Mucosa of gallbladder (tissue), 1 donor: ENCODE data around the gene FTSJ3. TPM values are rescaled to one million over a fixed set of nuclear protein-coding genes. Genes with fewer than 3 reads are reported as not detected.
A peak's percentile ranks its signal among the peaks of the same experiment; 100 is the strongest.
"Not testable (repeated sequence)": the region's sequence is repeated elsewhere in the genome, so short reads cannot be mapped to it uniquely, and the experiment has no call there.

Experiments
- DNase-seq: peaks from one replicate; pipeline ENCODE4 v3.0.0-alpha.2; 2020; ENCODE audit warnings: low spot score
- total RNA-seq: library from RNA; stranded (reverse); gene quantifications from one replicate; pipeline ENCODE4 v1.2.1, GENCODE V29; 2021
- donor health status: DM: no; HTN: no; CAD: no.

The FTSJ3 gene
- total RNA-seq = 43.1 TPM

DNA sequence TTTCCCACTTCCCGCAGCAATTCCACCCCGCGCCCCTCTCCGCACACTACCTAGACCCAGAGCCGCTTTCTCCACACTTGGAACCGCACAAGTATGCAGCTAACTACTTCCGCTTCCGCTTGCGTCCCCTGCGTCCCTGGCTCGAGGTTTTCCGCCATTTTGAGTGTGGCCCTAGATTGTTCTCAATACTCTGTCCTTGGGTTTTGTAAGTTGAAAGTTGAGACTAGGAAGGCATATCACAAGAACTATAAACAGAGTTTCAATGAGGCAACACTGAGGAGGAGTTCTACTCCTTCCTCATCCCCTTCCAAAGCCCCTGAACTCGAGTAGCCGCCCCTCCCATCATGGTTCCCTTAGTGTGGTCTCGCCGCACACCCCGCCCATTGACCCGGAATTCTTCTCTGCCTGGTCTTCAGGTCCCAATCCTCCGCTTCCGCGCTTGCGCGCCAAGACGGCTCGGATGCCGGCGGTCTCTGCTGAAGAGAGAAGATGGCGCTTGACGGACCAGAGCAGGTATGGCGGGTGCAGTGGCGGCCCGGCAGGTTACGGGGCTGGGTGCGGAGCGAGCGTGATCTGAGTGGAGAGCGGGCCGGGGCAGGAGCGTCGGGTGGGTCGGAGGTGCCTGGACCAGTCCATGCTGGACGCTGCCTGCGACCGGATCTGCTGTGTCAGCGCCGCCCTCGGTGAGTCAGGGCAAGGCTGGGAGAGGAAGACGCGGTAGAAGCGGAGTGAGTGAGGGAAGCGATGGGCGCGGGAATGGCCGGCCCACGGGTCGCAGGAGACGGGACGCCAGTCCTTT, at the start of gene FTSJ3, which contains the start of gene PSMC5:
Gene FTSJ3 (minus strand): TSS at position 662 of the 799 bp plus-strand sequence. CDS start 761 bp downstream, outside the sequence.
Gene PSMC5 (plus strand): TSS at position 430 of the 799 bp plus-strand sequence. CDS start 60 bp downstream, at position 490.
- peak; percentile 96 for DNase-seq

GRCh38 chr17:63874693-63875092, 47.2 kb upstream of the FTSJ3 start:
- not testable (repeated sequence) for DNase-seq

GRCh38 chr17:63874061-63874626, 46.7 kb upstream of the FTSJ3 start:
- DNase-seq = not testable (repeated sequence)

- not testable (repeated sequence) for DNase-seq
Measured at GRCh38 chr17:63873577-63873976, 46.1 kb upstream of the FTSJ3 start, which contains the start of gene CSH2. CSH2 (minus strand) TSS chr17:63873677; CDS start chr17:63873614, 63 bp downstream.

DNA sequence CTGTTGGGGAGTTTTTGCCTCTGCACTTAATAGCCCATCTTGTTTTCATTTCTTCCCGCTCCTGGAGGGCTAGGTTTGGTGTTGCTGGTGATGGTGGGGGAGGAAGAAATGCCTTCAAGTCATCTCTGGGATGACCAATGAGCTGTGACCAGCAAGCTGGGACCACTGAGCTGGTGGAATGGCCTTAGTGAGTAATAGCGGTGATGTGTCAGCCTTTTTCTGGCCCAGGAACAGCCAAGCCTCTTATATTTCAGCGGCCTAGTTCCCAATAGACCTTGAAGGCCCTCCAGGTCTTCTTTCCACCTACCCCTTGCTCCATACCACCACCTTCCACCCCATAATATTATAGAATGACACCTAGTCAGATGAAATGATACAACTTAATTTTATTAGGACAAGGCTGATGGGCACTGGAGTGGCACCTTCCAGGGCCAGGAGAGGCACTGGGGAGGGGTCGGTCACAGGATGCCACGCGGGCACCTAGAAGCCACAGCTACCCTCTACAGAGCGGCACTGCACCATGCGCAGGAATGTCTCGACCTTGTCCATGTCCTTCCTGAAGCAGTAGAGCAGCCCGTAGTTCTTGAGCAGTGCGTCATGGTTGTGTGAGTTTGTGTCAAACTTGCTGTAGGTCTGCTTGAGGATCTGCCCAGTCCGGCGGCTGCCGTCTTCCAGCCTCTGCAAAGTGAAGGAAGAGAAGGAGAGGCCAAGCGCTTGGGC, 44.3 kb upstream of the FTSJ3 start:
- not testable (repeated sequence) for DNase-seq

DNA sequence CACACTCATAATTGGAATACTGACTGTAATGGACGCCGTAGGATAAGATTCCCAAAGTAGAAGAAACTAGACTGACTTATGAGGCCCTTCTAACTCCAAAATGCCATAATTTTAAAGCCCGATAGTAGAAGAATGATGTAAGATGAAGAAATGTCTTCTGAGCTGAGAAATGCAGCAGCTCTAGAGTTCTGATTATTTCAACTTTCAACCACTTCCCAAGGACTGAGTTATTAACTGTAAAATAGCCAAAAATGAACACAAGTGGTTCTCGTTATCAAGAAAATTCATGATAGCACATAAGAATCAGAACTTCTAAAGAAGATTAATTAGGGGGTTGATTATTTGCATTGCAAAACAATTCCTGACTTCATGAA, 42.8 kb upstream of the FTSJ3 start:
- not testable (repeated sequence) for DNase-seq

GRCh38 chr17:63869491-63870291, 42.2 kb upstream of the FTSJ3 start:
- DNase-seq = not testable (repeated sequence)

DNA sequence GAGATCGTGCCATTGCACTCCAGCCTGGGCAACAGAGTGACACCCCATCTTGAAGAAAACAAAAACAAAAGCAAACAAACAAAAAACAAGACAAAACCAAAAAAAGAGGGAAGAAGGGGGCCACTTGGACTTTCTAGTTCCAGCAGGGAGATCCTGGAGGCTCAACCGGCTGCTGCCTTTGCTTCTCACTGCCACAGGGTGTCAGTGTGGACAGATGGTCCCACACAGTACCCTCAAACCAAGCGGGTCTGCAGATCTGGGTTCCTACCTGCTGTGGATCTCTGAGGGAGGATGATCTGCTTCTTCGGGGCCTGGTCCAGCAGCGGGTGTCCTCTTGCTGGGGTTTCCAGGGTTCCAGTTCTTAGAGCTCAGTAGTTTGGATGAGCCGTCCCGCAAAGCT, 39.2 kb upstream of the FTSJ3 start:
- DNase-seq = not testable (repeated sequence)

DNA sequence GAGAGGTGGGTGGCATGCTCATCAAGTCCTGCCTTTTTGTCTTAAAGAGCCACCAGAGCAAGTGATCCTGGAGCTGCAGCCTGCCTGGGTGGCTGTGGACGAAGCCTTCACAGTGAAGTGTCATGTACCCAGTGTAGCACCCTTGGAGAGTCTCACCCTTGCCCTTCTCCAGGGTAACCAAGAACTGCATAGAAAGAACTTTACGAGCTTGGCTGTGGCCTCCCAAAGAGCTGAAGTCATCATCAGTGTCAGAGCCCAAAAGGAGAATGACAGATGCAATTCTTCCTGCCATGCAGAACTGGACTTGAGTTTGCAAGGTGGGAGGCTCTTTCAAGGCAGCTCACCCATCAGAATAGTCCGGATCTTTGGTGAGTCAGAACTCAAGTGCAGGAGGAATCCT, 31.8 kb upstream of the FTSJ3 start:
- no peak for DNase-seq

DNA sequence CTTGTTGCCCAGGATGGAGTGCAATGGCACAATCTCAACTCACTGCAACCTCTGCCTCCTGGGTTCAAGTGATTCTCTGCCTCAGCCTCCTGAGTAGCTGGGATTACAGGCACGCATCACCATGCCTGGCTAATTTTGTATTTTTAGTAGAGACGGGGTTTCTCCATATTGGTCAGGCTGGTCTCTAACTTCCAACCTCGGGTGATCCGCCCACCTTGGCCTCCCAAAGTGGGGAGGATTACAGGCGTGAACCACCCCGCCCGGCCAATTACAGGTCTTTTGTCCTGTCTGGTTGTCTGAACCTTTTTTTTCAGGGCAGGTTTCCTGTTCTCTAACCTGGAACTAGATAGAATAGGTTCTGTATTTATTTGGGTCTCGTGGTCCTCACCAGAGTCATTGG, 29.0 kb upstream of the FTSJ3 start:
- not testable (repeated sequence) for DNase-seq

DNA sequence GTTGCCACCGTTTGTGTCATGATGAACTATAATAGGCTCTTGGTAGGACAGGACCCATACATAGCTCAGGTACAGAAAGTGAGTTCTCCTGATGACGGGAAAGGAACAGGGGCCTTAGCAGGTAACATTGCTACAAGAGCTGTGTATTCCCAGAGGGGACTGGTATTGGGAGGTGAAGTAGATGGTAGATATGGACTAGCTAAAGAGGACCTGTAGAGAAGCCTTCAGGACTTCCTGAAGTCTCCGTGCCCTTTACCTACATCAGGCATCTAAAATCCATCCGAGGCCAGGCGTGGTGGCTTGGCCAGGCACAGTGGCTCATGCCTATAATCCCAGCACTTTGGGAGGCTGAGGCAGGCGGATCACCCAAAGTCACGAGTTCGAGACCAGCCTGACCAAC, 27.7 kb upstream of the FTSJ3 start:
- no peak for DNase-seq

GRCh38 chr17:63854709-63855108, 27.2 kb upstream of the FTSJ3 start:
- DNase-seq = no peak

- no peak for DNase-seq
Measured at GRCh38 chr17:63853260-63853659, 25.8 kb upstream of the FTSJ3 start.

DNA sequence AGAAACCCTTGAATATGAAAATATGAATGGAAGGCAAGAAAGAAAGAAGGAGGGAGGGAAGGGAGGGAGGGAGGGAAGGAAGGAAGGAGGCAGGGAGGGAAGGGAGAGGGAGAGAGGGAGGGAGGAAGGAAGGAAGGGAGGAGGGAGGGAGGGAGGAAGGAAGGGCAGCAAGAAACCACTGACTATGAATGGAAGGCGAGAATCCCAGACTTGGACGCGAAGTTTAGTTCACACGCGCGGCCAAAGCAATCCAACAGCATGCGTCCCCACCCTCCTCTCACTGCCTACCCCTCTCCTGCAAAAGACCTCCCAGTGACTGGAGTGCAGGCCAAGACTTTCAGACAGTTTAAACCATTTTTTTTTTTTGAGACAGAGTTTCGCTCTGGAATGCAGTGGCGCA, 22.9 kb upstream of the FTSJ3 start:
- DNase-seq = no peak

- DNase-seq = peak; percentile 90
Measured at GRCh38 chr17:63848834-63849689, 21.6 kb upstream of the FTSJ3 start.

DNA sequence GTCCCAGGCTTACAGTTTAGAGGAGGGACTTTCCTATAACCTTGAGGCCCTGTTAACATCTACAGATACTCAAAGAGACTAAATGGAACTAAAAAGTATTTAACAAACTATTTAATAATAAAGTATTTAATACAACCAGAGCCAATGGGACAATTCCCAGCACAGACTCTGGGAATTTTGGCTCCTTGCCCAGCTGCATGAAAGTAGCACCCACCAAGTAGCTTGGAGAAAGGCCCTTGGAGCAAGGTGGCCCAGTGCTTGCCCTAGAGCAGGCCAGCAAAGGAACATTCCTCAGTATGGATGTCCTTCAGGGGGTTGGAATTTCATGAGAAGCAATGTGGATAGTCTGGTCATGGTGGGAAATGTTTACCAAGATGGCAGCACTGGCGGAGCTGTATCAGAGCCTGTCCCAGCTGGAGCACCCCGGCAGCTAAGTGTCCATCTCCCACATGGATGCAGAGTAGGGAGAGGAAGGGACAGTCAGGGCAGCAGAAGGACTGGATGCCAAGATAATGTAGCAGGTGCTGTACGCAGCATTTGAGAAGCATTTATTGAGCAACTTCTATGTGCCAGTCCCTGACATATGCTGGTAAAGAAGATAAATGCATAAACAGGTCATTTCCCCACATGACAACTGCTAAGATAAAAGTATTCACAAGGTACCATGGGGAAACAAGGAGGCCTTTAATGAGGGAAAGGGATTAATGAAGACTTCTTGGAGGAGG, 20.2 kb upstream of the FTSJ3 start:
- DNase-seq = no peak

GRCh38 chr17:63845509-63845908, 18.0 kb upstream of the FTSJ3 start:
- DNase-seq = no peak

GRCh38 chr17:63843910-63844677, 16.6 kb upstream of the FTSJ3 start:
- no peak for DNase-seq

- peak; percentile 35 for DNase-seq
Measured at GRCh38 chr17:63843387-63843888, 16.0 kb upstream of the FTSJ3 start.
